ENCODE results near the gene CD28.

Gene CD28

GRCh38 chr2:203787979-203788378 is 81.5 kb downstream of the CD28 start:
- TF ChIP-seq, protein P1, sequence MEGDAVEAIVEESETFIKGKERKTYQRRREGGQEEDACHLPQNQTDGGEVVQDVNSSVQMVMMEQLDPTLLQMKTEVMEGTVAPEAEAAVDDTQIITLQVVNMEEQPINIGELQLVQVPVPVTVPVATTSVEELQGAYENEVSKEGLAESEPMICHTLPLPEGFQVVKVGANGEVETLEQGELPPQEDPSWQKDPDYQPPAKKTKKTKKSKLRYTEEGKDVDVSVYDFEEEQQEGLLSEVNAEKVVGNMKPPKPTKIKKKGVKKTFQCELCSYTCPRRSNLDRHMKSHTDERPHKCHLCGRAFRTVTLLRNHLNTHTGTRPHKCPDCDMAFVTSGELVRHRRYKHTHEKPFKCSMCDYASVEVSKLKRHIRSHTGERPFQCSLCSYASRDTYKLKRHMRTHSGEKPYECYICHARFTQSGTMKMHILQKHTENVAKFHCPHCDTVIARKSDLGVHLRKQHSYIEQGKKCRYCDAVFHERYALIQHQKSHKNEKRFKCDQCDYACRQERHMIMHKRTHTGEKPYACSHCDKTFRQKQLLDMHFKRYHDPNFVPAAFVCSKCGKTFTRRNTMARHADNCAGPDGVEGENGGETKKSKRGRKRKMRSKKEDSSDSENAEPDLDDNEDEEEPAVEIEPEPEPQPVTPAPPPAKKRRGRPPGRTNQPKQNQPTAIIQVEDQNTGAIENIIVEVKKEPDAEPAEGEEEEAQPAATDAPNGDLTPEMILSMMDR (IDR thresholded peaks at IDR 0.05; ENCODE audit: low read length, missing control alignments) = no peak
- no peak for DNase-seq (ENCODE audit: low read depth)
- H3K4me3 ChIP-seq (replicated peaks; ENCODE audit: low read depth, low read length) = no peak overlapping the region

Data from fibroblast of pulmonary artery (primary cell).